Natural killer cell treated with Interleukin-12 subunit alpha and Interleukin-12 subunit beta and Interleukin-15 and Interleukin-18, amount 100 ng/mL, for 72 hours (primary cell): ENCODE data around the gene GPR132. TPM values are rescaled to one million over a fixed set of nuclear protein-coding genes. Genes with fewer than 3 reads are reported as not detected.
"Not testable (repeated sequence)": the region's sequence is repeated elsewhere in the genome, so short reads cannot be mapped to it uniquely, and the experiment has no call there.

Experiments used
- ATAC-seq, 2 donors: fragments of 150-1000 bp; cut with Tn5 transposase in 1 of 2; sonication (Bioruptor Pico), chemical (Tn5 transposase) in 1 of 2; 2 replicates each; pipeline ENCODE4 v1.10.0; 2021
- DNase-seq: peaks from one replicate; pipeline ENCODE4 v3.0.0; 2022; ENCODE audit warnings: low spot score
- H3K27ac Mint-ChIP-seq, 2 donors: 1 replicate in 1 of 2; 2 replicates in 1 of 2; pipeline ENCODE4 v1.8.0; 2022; ENCODE audit warnings: mixed read lengths in 2 of 2, mild to moderate bottlenecking in 1 of 2, moderate library complexity in 1 of 2
- H3K27me3 Mint-ChIP-seq, 2 donors: 1 replicate in 1 of 2; 2 replicates in 1 of 2; pipeline ENCODE4 v1.8.0; 2022; ENCODE audit warnings: mixed read lengths in 2 of 2
- H3K36me3 Mint-ChIP-seq: one replicate; pipeline ENCODE4 v1.8.0; 2022; ENCODE audit warnings: mixed read lengths
- H3K4me1 Mint-ChIP-seq, 2 donors: 1 replicate in 1 of 2; 2 replicates in 1 of 2; pipeline ENCODE4 v1.8.0; 2022; ENCODE audit warnings: low read depth in 2 of 2, mixed read lengths in 2 of 2, mild to moderate bottlenecking in 1 of 2
- H3K4me3 Mint-ChIP-seq: one replicate; pipeline ENCODE4 v1.8.0; 2022; ENCODE audit warnings: mixed read lengths
- H3K9me3 Mint-ChIP-seq: 2 replicates; pipeline ENCODE4 v1.8.0; 2022; ENCODE audit warnings: mixed read lengths
- total RNA-seq, 2 donors: library from RNA; stranded (reverse); gene quantifications; one replicate each; pipeline ENCODE4 v1.2.3, GENCODE V29; 2022

The GPR132 gene, protein sequence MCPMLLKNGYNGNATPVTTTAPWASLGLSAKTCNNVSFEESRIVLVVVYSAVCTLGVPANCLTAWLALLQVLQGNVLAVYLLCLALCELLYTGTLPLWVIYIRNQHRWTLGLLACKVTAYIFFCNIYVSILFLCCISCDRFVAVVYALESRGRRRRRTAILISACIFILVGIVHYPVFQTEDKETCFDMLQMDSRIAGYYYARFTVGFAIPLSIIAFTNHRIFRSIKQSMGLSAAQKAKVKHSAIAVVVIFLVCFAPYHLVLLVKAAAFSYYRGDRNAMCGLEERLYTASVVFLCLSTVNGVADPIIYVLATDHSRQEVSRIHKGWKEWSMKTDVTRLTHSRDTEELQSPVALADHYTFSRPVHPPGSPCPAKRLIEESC
- total RNA-seq = 10 to 100 TPM; 80.9 to 88.3 TPM

DNA sequence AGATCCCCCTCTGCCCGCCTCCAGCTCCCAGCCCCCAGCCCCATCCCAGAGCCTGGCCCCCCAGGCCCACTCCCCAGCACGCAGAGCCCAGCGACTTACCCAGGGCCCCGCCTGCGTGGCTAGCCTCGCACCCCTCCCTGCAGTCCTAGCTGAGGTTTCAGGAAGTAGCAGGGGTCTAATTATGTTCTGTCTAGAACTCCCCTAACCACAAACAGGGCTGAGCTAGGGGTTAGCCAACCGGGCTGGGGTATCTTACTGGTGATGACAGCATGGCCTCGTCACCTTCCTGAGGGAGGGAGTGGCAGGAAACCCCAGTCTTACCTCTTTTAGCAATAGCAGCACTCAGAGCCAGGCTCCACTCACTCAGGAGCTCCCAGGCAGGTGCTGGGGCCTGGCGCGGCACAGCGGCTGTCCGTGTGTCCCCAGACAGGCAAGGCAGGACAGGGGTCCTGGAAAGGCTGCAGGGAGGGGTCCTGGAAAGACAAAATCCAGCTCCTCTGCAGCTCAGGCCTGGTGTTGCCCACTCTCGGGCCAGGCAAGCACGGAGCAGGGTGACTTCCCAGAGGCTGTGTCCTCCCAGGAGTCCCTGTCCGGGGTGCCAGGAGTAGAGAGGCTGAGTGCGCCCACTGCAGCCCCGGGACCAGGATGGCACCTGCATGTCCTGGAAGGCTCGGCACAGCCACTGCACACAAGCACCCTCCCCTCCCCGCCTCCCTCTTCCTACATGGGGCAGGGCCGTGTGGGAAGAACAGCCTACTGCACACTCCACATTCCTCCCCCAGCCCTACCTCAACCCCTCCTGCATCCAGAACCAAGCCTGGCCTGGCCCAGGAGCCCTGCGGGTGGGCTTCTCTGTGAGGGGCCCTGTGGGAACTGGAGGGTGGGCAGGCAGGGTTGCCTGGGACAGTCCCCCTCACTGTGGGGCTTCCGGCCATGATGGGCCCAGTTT is at the start of gene GPR132:
GPR132 (minus strand) TSS at position 151 of the 949 bp plus-strand sequence. CDS start 10,010 bp downstream, outside the sequence.
- H3K4me3 Mint-ChIP-seq = peak within 1 kb of the TSS; percentile 99
- ATAC-seq = peak; percentile 88 to 89

DNA sequence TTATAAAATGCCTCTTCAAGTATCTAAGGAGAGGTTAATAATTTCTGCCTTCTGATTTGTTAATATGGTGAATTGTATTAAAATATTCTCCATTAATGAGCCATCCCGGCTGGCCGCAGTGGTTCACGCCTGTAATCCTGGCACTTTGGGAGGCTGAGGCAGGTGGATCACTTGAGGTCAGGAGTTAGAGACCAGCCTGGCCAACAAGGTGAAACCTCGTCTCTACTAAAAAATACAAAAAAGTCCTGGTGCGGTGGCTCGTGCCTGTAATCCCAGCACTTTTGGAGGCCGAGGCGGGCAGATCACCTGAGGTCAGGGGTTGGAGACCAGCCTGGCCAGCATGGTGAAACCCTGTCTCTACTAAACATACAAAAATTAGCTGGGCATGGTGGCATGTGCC is 44.0 kb upstream of the GPR132 start:
- H3K9me3 Mint-ChIP-seq, H3K4me1 Mint-ChIP-seq, H3K36me3 Mint-ChIP-seq, H3K27ac Mint-ChIP-seq, DNase-seq, ATAC-seq, H3K4me3 Mint-ChIP-seq: not testable (repeated sequence)
- peaks cover 20 to 25% of the 10 kb centered on the region in 2 donors for H3K27me3 Mint-ChIP-seq

More for the DNA sequence above, at the start of gene GPR132:
- no peaks in the 10 kb centered on the region for H3K27me3 Mint-ChIP-seq
- peak within 1 kb of the TSS; percentile 98 for H3K27ac Mint-ChIP-seq
- no peaks in the 10 kb centered on the region for H3K9me3 Mint-ChIP-seq
- peaks cover 50 to 56% of the 10 kb centered on the region in 2 donors for H3K4me1 Mint-ChIP-seq
- no peaks in the 10 kb centered on the region for H3K36me3 Mint-ChIP-seq
- peak; percentile 95 for DNase-seq

DNA sequence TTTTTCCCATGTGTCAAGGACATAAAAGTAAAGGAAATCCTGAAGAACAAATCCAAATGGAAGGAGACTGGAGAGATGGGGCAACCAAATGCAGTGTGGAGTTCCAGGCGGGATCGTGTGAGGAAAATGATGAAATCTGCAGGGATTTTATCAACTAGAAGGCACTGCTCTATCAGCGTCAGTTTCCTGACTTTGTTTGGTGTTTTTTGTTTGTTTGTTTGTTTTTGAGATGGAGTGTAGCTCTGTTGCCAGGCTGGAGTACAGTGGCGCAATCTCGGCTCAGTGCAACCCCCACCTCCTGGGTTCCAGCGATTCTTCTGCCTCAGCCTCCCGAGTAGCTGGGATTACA is 43.3 kb upstream of the GPR132 start:
- ATAC-seq = no peak
- DNase-seq = no peak
- H3K36me3 Mint-ChIP-seq = no peaks in the 10 kb centered on the region
- H3K27me3 Mint-ChIP-seq = peaks cover 26 to 33% of the 10 kb centered on the region in 2 donors
- H3K9me3 Mint-ChIP-seq = no peaks in the 10 kb centered on the region
- no peak overlapping the region for H3K27ac Mint-ChIP-seq
- H3K4me1 Mint-ChIP-seq = no peaks in the 10 kb centered on the region
- H3K4me3 Mint-ChIP-seq = no peak overlapping the region

DNA sequence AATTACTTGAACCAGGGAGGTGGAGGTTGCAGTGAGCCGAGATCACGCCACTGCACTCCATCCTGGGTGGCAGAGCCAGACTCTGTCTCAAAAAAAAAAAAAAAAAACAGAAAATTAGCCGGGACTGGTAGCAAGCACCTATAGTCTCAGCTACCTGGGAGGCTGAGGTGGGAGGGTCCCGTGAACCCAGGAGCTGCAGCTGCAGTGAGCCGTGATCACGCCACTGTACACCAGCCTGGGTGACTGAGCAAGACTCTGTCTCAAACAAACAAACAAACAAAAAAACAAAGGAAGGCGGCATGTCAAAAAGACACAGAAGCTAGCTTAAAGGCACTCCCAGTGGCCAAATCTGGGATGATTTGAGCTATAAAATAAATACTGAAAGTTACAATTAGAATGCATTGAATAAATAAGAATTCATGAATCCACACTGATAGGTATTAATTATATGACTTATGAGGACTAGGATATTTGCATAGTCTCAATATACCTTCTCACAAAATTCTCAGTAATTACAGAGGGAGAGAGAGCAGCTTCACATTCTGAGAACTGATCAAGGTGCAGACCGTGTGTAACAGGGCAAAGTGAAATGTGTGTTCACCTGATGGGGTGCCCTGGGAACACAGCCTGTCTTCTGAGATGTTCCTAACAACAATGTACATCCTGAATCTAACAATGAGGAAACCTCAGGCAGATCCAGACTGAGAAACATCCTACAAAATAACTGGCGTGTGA is 42.7 kb upstream of the GPR132 start:
- Mint-ChIP-seq H3K36me3 (no peaks in the 10 kb centered on the region), H3K4me3 (no peak overlapping the region), H3K27me3 (peaks cover 29 to 38% of the 10 kb centered on the region in 2 donors), H3K9me3 (no peaks in the 10 kb centered on the region), H3K27ac (no peak overlapping the region), H3K4me1 (no peaks in the 10 kb centered on the region)
- no peak for DNase-seq
- no peak for ATAC-seq

DNA sequence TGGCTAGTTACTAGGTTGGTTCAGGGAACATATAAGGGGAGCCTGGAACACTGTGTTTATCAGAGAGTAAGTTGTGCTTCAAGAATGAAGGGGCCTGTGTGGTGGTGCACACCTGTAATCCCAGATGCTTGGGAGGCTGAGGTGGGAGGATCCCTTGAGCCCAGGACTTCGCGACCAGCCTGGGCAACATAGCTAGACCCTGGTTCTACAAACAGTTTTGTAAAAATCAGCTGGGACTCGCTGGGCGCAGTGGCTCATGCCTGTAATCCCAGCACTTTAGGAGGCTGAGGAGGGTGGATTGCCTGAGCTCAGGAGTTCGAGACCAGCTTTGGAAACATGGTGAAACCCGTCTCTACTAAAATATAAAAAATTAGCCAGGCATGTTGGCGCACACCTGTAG is 42.1 kb upstream of the GPR132 start:
- no peak for DNase-seq
- H3K9me3 Mint-ChIP-seq = no peaks in the 10 kb centered on the region
- H3K27me3 Mint-ChIP-seq = peaks cover 30 to 41% of the 10 kb centered on the region in 2 donors
- no peak overlapping the region for H3K4me3 Mint-ChIP-seq
- ATAC-seq = no peak
- no peak overlapping the region for H3K27ac Mint-ChIP-seq
- no peaks in the 10 kb centered on the region for H3K36me3 Mint-ChIP-seq
- H3K4me1 Mint-ChIP-seq = no peaks in the 10 kb centered on the region

DNA sequence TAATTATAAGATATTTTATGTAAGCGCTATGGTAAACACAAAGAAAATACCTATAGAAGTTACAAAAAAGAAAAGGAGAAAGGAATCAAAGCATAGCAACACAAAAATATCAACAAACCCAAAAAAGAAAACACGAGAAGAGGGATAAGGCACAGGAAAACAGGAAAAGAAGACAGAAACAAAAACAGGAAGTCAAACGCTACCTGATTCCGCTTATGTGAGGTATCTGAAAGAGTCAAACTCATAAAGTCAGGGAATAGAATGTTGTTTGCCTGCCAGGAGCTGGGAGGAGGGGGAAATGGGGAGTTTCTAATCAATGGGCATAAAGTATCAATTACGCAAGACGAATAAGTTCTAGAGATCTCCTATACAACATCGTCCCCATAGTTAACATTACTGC is 39.9 kb upstream of the GPR132 start:
- Mint-ChIP-seq H3K4me3 (no peak overlapping the region), H3K27ac (no peak overlapping the region), H3K36me3 (no peaks in the 10 kb centered on the region), H3K9me3 (no peaks in the 10 kb centered on the region), H3K4me1 (no peaks in the 10 kb centered on the region), H3K27me3 (peaks cover 34 to 41% of the 10 kb centered on the region in 2 donors)
- ATAC-seq (no peak), DNase-seq (no peak)

DNA sequence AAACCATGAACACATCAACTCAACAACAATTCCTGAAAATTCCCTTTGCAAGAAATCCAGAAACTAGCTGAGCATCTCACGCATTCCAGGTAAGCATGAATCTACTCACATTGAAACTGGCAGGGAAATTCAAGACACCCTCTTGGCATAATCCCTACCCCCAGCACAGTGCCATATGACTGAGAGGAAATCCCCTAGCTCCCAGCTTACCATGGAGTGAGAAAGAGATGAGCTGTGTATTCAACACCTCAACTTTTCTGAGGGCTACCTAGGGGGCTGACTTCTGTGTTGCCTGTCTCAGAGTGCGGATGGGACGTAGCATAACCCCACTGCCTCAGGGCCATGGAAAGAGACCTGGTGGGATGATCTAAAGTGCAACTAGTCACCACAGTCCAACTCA is 37.7 kb upstream of the GPR132 start:
- peaks cover 5% of the 10 kb centered on the region for H3K36me3 Mint-ChIP-seq
- no peak overlapping the region for H3K27ac Mint-ChIP-seq
- no peak overlapping the region for H3K4me3 Mint-ChIP-seq
- peaks cover 2 to 4% of the 10 kb centered on the region in 2 donors for H3K4me1 Mint-ChIP-seq
- DNase-seq = no peak
- H3K27me3 Mint-ChIP-seq = peaks cover 39 to 42% of the 10 kb centered on the region in 2 donors
- ATAC-seq = peak in 1 of 2 donors; percentile 41
- H3K9me3 Mint-ChIP-seq = no peaks in the 10 kb centered on the region

DNA sequence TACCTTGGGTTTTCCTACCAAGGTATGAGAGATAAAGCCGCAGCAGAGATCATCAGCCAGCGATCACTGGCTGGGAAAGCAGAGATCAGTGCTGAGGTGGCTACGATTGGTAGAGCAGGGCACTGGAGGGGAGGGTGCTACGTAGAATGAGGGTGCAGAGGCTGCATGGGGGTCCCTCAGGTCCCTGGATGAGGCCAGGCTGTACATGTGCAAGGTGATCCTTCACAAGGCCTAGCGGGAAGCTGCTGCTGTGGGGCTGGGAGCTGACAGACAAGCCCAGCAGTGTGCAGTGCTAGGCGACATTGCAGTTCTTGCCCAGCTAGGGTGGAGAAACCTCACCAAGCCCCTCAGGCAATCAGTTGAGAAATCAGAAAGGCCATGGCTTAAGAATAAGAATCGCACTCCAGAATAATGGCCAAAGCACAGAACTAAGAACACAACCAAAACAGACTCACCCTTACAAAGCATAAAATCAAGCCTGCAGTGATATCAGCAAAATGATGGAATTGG is 37.2 kb upstream of the GPR132 start:
- ATAC-seq = no peak

DNA sequence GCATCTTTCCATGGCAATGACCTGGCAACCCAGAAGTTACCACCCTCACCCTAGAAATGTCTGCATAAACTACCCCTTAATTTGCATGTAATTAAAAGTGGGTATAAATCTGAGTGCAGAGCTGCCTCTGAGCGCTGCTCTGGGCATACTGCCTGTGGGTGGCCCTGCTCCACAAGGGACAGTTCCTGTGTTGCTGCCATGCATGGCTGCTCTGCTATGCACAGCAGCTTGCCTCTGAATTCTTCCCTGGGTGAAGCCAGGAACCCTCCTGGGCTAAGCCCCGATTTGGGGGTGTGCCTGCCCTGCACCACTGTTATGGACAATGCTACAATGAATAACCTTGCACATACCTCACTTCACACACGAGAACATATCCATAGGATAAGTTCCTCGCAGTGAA is 35.7 kb upstream of the GPR132 start:
- Mint-ChIP-seq H3K9me3 (no peaks in the 10 kb centered on the region), H3K27me3 (peaks cover 32 to 35% of the 10 kb centered on the region in 2 donors), H3K4me1 (peaks cover 6 to 11% of the 10 kb centered on the region in 2 donors), H3K4me3 (no peak overlapping the region), H3K27ac (no peak overlapping the region), H3K36me3 (peaks cover 5% of the 10 kb centered on the region)
- no peak for ATAC-seq
- no peak for DNase-seq

More for the DNA sequence above, 37.2 kb upstream of the GPR132 start:
- Mint-ChIP-seq H3K9me3 (no peaks in the 10 kb centered on the region), H3K4me3 (no peak overlapping the region), H3K4me1 (peaks cover 2 to 4% of the 10 kb centered on the region in 2 donors), H3K36me3 (peaks cover 5% of the 10 kb centered on the region), H3K27me3 (peaks cover 39 to 42% of the 10 kb centered on the region in 2 donors), H3K27ac (no peak overlapping the region)
- DNase-seq = no peak

DNA sequence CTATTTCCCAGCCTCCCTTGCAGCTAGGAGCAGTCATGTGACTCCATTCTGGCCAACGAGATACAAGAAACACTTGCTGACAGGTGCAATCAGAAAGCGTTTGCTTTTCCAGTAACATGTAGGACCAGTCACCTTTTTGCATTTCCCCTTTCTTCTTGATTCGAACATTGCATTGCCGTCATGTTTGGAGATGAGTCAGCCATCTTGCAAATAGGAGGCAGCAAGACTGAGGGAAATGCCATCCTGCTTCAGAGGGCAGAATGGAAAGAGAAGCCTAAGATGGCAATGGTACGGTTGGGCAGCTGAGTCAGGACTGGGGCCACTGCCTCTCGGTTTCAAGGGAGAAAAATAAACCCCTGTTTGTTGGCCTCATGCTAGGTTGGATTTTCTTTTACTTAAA is 34.5 kb upstream of the GPR132 start:
- Mint-ChIP-seq H3K27ac (no peak overlapping the region), H3K36me3 (peaks cover 5% of the 10 kb centered on the region), H3K4me1 (peaks cover 9 to 11% of the 10 kb centered on the region in 2 donors), H3K4me3 (no peak overlapping the region), H3K9me3 (no peaks in the 10 kb centered on the region), H3K27me3 (peaks cover 25 to 29% of the 10 kb centered on the region in 2 donors)
- DNase-seq = no peak
- no peak for ATAC-seq

DNA sequence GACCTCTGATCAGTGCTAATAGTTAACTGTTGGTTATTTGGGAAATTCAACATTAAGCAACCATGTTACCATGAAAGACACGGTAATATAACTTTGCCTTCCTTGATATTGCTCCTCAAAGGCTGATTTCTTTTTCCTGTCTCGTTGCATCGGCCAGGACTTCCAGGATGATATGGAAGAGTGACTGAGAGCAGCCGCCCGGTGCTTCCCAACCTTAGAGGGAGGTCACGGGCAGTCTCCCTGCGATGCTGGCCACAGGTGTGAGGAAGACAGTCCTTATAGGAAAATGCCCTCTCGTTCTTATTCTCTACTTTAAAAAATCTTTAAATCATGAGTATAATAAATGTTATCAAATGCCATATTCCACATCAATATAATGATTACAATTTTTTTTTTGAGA is 33.1 kb upstream of the GPR132 start:
- no peak overlapping the region for H3K4me3 Mint-ChIP-seq
- H3K4me1 Mint-ChIP-seq = peaks cover 11 to 13% of the 10 kb centered on the region in 2 donors
- H3K9me3 Mint-ChIP-seq = no peaks in the 10 kb centered on the region
- H3K27ac Mint-ChIP-seq = no peak overlapping the region
- ATAC-seq (no peak), DNase-seq (no peak)
- peaks cover 14 to 21% of the 10 kb centered on the region in 2 donors for H3K27me3 Mint-ChIP-seq
- peaks cover 5% of the 10 kb centered on the region for H3K36me3 Mint-ChIP-seq

DNA sequence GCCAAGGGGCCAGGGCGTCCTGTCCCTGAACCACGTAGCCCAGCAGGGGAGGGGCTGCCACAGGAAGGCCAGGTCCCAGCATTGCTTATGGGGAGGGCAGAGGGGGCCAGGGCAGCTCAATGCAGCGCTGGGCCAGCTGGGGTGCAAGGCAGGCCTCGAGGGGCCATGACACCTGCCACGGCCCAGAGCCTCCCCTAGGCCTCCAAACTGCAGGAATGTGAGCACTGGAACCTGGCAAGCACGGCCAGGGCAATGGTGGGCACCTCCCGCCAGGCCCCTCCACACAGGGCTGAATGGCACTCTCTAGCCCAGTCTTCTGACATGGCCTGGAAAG is 32.5 kb upstream of the GPR132 start:
- H3K36me3 Mint-ChIP-seq = peaks cover 5% of the 10 kb centered on the region

DNA sequence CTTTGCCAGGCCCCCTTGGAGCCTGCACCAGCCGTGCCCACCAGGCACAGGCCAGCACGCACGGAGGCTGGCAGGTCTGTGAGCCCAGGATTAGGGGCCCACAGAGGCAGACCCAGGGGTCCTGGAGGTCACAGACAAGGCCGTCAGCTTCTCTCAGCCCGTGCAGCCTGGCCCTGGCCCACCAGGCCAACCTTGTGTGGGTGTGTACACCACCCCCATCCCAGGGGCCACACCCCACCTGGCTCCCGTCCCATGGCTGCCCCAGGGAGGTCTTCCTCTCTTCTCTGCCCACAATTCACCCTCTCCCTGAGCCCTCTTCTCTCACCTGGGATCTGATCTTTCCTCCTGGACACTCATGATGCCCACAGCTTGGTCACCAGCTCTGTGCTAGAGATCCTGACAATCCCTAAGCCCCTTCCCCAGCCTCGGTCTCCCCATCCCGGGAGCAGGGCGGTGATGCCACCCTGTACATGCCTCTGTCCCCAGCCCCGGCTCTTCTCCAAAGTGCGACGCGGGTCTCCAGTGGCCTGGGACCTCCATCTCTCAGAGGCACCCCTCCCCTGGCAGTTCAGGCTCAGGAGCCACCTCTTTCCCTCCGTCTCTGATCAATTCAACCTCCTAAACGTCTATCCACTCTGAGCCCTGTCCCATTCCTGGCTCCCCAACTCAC is 31.1 kb upstream of the GPR132 start:
- ATAC-seq = no peak
- H3K4me3 Mint-ChIP-seq = no peak overlapping the region
- H3K27me3 Mint-ChIP-seq = peaks cover 7 to 15% of the 10 kb centered on the region in 2 donors

More for the DNA sequence above, 32.5 kb upstream of the GPR132 start:
- peaks cover 8 to 19% of the 10 kb centered on the region in 2 donors for H3K27me3 Mint-ChIP-seq
- no peak overlapping the region for H3K4me3 Mint-ChIP-seq
- DNase-seq (no peak), ATAC-seq (no peak)
- peaks cover 11 to 16% of the 10 kb centered on the region in 2 donors for H3K4me1 Mint-ChIP-seq
- H3K27ac Mint-ChIP-seq = no peak overlapping the region
- H3K9me3 Mint-ChIP-seq = no peaks in the 10 kb centered on the region

More for the DNA sequence above, 31.1 kb upstream of the GPR132 start:
- no peaks in the 10 kb centered on the region for H3K9me3 Mint-ChIP-seq
- peaks cover 5% of the 10 kb centered on the region for H3K36me3 Mint-ChIP-seq
- H3K27ac Mint-ChIP-seq = no peak overlapping the region
- peaks cover 11 to 17% of the 10 kb centered on the region in 2 donors for H3K4me1 Mint-ChIP-seq
- DNase-seq = no peak
